Mucosa of gallbladder (tissue), 1 donor: ENCODE measurements around the gene STX7. TPM values are rescaled to one million over a fixed set of nuclear protein-coding genes. Genes with fewer than 3 reads are reported as not detected.

Source experiments
- DNase-seq: peaks from one replicate; pipeline ENCODE4 v3.0.0-alpha.2; 2020; ENCODE audit warnings: low spot score
- total RNA-seq: library from RNA; stranded (reverse); gene quantifications from one replicate; pipeline ENCODE4 v1.2.1, GENCODE V29; 2021
- donor health status: DM: no; HTN: no; CAD: no.

Gene STX7
- total RNA-seq, 1 donor from 2014 or later: 94.5 TPM

GRCh38 chr6:132478266-132478665 is 34.6 kb downstream of the STX7 start:
- DNase-seq: no peak

- DNase-seq: no peak
Observed at GRCh38 chr6:132476688-132477087, 36.2 kb downstream of the STX7 start.

- DNase-seq: no peak
Observed at GRCh38 chr6:132475925-132476324, 37.0 kb downstream of the STX7 start.

- DNase-seq: no peak
Observed at GRCh38 chr6:132471787-132472186, 41.1 kb downstream of the STX7 start.

- no peak for DNase-seq
Observed at GRCh38 chr6:132466952-132467351, 46.0 kb downstream of the STX7 start.

GRCh38 chr6:132465530-132466485 is 47.1 kb downstream of the STX7 start:
- no peak for DNase-seq

GRCh38 chr6:132464538-132465256 is 48.2 kb downstream of the STX7 start:
- DNase-seq: no peak

- no peak for DNase-seq
Observed at GRCh38 chr6:132461958-132462357, 51.0 kb downstream of the STX7 start.

- DNase-seq: no peak
Observed at GRCh38 chr6:132459605-132459952, 53.3 kb downstream of the STX7 start.

GRCh38 chr6:132458887-132459604 is 53.9 kb downstream of the STX7 start:
- DNase-seq: no peak

- no peak for DNase-seq
Observed at GRCh38 chr6:132456700-132457143, 56.2 kb downstream of the STX7 start.

- DNase-seq: no peak
Observed at GRCh38 chr6:132446855-132447241, 66.1 kb downstream of the STX7 start.

- no peak for DNase-seq
Observed at GRCh38 chr6:132446141-132446854, 66.6 kb downstream of the STX7 start.

GRCh38 chr6:132445201-132445951 is 67.5 kb downstream of the STX7 start:
- no peak for DNase-seq

- DNase-seq: no peak
Observed at GRCh38 chr6:132443206-132443605, 69.7 kb downstream of the STX7 start.

GRCh38 chr6:132430110-132430509 is 82.8 kb downstream of the STX7 start:
- DNase-seq: no peak

GRCh38 chr6:132425176-132425575 is 87.7 kb downstream of the STX7 start:
- no peak for DNase-seq

- DNase-seq: no peak
Observed at GRCh38 chr6:132423839-132424238, 89.1 kb downstream of the STX7 start.

- DNase-seq: no peak
Observed at GRCh38 chr6:132418235-132418965, 94.5 kb downstream of the STX7 start.

GRCh38 chr6:132414761-132415160 is 98.2 kb downstream of the STX7 start:
- DNase-seq: no peak
